Measurements from ENCODE around the gene LCP1.

LCP1 gene

GRCh38 chr13:46171739-46172138 is 10.2 kb downstream of the LCP1 start:
- no peak overlapping the region for H3K27ac ChIP-seq
- TF ChIP-seq ZFX (IDR thresholded peaks at IDR 0.05; ENCODE audit: borderline replicate concordance), result no peak
- no peak for TF ChIP-seq CTCF (IDR thresholded peaks at IDR 0.05)

- no peak overlapping the region for H3K27ac ChIP-seq
Observed at GRCh38 chr13:46171217-46171616, 10.8 kb downstream of the LCP1 start.

DNA sequence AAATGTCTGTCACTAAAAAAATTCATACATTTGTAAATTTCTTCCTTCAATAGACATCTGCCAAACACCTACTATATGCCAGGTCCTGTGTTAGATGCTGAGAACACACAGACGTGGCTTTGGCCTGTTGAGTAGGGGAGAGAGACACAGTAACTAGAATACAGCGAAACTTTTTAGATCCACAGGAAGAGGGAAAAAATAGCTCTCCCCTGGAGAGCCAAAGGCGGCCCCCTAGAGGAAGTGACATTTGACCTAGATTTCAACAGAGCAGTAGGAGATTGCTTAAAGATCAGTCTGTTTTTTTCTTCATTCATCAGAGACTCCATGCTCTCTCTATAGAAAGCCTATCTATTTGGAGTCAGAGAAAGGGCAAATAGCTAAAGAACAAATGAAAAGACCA is 11.3 kb downstream of the LCP1 start:
- TF ChIP-seq ZFX (IDR thresholded peaks at IDR 0.05; ENCODE audit: borderline replicate concordance) (no peak), CTCF (IDR thresholded peaks at IDR 0.05) (no peak)
- no peak overlapping the region for H3K27ac ChIP-seq

More at GRCh38 chr13:46171217-46171616, 10.8 kb downstream of the LCP1 start:
- no peak for TF ChIP-seq CTCF (IDR thresholded peaks at IDR 0.05)
- TF ChIP-seq ZFX (IDR thresholded peaks at IDR 0.05; ENCODE audit: borderline replicate concordance), result no peak

DNA sequence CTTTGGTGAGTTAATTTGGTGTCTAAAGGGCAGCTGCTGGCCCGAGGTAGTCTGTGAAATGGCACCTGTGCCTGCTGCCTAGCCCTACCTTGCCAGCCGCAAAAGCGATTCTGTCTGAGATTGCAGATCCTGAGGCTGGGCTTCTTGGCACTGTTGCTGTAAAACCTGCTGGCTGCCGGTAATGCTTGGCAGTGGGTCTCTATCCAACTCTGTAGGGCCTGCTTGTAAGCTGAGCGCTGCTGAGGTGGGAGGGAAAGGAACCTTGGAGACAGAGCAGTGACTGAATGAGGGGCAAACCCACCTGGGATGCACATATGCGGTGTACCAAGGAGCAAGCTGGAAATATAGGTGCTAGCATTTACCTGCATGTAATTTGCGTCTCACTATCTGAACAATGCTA is 11.7 kb downstream of the LCP1 start:
- H3K27ac ChIP-seq, result no peak overlapping the region

DNA sequence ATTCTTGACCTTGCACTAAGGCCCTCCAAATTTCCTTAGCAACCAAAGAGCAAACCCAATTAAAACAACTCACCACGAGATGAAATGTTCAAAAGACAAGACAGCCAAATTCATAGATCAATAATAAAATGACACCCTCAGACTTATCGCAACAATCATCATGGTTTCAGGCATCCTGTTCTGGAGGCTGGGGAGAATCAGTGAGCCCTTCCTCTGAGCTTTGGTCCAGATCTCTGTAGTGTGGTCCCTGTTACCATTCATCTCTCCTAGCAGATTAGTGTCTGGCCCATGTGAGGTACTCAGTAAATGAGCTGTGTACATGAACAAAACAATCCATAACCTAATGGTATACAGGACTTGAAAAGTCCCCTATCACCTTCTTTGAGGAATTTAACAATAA is 12.2 kb downstream of the LCP1 start:
- no peak for TF ChIP-seq ZFX (IDR thresholded peaks at IDR 0.05; ENCODE audit: borderline replicate concordance)
- no peak for TF ChIP-seq CTCF (IDR thresholded peaks at IDR 0.05)
- H3K27ac ChIP-seq, result no peak overlapping the region

More for the DNA sequence above, 11.7 kb downstream of the LCP1 start:
- TF ChIP-seq ZFX (IDR thresholded peaks at IDR 0.05; ENCODE audit: borderline replicate concordance) (no peak), CTCF (IDR thresholded peaks at IDR 0.05) (no peak)

- no peak for TF ChIP-seq ZFX (IDR thresholded peaks at IDR 0.05; ENCODE audit: borderline replicate concordance)
- no peak for TF ChIP-seq CTCF (IDR thresholded peaks at IDR 0.05)
- H3K27ac ChIP-seq, result no peak overlapping the region
Observed at GRCh38 chr13:46168783-46169182, 13.2 kb downstream of the LCP1 start.

DNA sequence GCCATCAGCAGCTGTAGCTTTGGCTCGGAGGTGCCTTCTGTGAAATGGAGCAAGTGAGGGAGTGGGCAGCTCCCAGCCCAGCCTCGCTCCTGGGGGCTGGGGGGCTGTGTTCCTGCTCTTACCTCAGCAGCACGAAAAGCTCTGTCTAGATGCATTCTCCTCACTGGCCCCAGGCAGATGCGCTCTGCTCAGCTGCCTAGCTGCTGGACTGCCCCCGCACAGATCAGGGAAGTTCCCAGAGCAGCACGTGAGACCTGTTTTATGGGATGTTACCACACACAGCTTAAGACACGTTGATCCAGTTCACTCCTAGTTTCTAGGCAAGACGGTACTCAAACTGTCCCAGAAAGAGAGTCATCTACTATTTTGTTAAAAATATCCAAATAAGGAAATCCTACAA is 13.6 kb downstream of the LCP1 start:
- H3K27ac ChIP-seq, result no peak overlapping the region
- no peak for TF ChIP-seq ZFX (IDR thresholded peaks at IDR 0.05; ENCODE audit: borderline replicate concordance)
- no peak for TF ChIP-seq CTCF (IDR thresholded peaks at IDR 0.05)

Data from 22Rv1 (cell line).